Measurements from ENCODE around the gene CEP104.

CEP104 gene

DNA sequence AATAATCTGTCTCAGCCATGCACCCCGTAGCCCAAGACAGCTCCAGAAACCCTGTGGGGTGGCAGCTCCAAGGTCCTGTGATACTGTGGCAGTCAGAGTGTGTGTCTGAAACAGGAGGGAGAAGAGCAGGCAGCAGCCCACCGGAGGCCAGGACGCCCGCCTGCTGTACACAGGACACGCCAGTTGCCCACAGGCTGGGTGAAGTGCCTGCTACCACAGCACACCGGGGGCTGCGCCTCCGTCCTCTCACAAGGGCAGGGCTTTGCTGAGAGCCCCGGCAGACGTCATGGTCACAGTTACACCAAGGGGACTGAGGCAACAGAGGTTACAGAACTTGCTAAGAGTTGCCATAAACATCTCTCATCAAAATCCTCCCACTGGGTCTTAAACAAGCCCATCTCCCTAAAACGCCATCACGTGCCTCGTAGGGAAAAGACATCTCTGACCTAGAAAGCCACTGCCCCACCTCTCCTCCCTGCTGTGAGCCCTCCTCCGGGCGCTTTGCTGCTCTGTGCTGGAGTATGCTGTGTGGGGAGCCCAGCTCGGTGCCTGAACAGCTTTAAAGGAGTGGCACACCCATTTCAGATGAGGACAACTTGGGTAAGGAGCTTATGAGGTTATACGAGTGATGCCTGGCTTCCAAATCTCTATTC lies 37.7 kb upstream of the CEP104 start:
- in situ Hi-C loops (cut with MboI; ENCODE audit: low sequenced_read_pairs) = no loop called here

DNA sequence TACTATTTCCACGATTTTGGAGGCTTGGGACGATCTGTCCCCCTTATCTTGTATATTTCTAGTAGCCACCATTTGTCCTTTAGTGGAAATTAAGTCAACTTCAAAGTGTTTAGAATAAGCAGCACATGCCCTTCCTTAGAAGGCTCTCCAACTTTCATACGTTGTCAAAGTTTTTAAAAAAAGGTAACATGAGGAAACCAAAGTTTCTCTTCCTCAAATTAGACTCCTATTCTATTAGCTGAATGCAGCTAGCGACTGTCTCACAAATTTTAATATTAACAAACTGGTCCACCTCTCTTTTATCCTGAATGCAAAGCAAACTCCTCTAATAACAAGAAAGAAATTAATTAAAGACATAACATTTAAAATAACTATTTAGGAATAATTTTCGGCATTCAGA lies 36.2 kb upstream of the CEP104 start:
- in situ Hi-C loops (cut with MboI; ENCODE audit: low sequenced_read_pairs) = no loop called here

GRCh38 chr1:3892748-3893147 lies 35.7 kb upstream of the CEP104 start:
- in situ Hi-C loops (cut with MboI; ENCODE audit: low sequenced_read_pairs) = no loop called here

DNA sequence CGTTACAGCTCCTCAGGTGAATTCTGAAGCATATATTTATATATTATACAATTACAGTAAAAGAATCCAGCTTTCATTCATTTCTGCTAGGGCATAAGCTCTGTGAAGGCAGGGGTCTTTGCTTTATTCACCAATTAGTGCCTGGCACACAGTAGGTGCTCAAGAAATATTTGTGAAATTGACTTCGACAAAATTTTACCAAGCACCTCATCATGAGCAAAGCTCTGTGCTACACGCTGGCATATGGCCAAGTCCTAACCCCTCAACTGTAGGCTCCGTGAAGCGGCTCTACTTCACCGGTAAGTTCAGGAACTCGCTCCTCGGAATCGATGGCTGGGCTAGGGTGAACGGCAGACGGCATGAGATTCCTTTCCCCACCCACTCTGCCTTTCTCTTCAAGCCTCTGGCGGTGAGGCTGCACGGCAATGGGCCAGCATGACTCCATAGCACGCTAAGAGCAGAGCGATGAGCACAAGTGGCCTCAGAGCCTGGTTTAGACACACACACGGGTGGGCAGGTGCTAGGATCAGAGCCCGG lies 34.4 kb upstream of the CEP104 start:
- in situ Hi-C loops (cut with MboI; ENCODE audit: low sequenced_read_pairs) = no loop called here

- in situ Hi-C loops (cut with MboI; ENCODE audit: low sequenced_read_pairs) = no loop called here
Measured at GRCh38 chr1:3890389-3891328, 33.6 kb upstream of the CEP104 start.

- in situ Hi-C loops (cut with MboI; ENCODE audit: low sequenced_read_pairs) = no loop called here
Measured at GRCh38 chr1:3889936-3890335, 32.9 kb upstream of the CEP104 start.

GRCh38 chr1:3888301-3888700 lies 31.3 kb upstream of the CEP104 start:
- in situ Hi-C loops (cut with MboI; ENCODE audit: low sequenced_read_pairs) = no loop called here

- in situ Hi-C loops (cut with MboI; ENCODE audit: low sequenced_read_pairs) = no loop called here
Measured at GRCh38 chr1:3886691-3887090, 29.7 kb upstream of the CEP104 start.

DNA sequence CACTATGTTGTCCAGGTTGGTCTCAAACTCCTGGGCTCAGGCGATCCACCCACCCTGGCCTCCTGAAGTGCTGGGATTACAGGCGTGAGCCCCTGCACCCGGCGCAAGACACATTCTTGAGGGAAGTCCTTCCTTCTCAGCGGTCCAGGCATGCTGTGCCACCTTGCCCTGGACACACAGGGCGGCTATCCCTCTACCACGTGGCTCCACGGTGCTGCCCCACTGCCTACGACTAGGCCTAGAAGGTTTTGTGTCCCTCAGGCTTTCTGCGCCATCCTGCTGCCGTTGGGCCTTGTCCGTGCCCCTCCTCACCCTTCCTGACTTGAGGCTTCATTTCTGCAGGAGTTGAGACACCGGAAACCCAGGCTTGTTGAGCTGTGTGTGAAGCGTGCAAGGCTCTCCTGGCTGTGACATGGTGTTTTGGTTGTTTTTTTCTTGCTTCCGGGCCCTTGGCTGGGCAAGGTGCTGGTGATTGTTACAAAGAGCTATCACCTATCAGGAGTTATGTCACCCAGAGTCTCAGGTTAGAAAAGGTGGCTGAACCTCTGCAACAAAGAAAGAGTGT lies 29.2 kb upstream of the CEP104 start:
- in situ Hi-C loops (cut with MboI; ENCODE audit: low sequenced_read_pairs) = no loop called here

- in situ Hi-C loops (cut with MboI; ENCODE audit: low sequenced_read_pairs) = no loop called here
Measured at GRCh38 chr1:3885611-3886010, 28.6 kb upstream of the CEP104 start.

DNA sequence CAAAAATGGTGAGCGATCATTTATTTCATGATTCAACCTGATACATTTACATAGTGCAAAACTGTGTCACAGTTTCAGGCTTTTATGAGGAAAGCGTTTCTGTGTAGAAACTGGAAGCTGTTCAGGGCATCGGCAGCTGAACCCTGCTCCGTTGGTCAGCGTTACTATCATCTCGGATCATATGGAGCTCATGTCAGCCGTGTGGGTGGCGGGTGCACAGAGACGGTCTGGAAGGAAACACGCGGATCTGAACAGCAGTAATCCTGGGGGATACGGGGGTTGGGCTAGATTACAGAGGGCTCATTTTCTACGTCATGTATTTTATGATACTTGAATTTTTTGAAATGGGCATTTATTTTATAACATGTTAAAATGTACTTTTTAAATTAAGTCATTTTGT lies 28.0 kb upstream of the CEP104 start:
- in situ Hi-C loops (cut with MboI; ENCODE audit: low sequenced_read_pairs) = no loop called here

GRCh38 chr1:3883194-3883925 lies 26.3 kb upstream of the CEP104 start:
- in situ Hi-C loops (cut with MboI; ENCODE audit: low sequenced_read_pairs) = no loop called here

DNA sequence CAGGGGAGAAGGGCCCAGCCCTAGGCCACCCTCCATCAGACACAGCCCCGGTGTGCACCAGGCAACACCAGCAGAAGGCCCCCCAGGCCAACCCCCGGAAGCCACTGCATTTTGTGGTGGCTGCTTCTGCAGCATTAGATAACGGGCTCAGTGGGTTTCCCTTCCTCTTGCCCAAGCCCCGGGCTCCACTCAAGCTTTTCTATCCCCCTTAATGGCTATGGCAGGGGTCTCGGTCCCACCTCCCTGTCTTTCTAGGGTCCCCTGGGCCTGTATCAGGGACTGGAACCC lies 24.1 kb upstream of the CEP104 start:
- in situ Hi-C loops (cut with MboI; ENCODE audit: low sequenced_read_pairs) = no loop called here

GRCh38 chr1:3880429-3881192 lies 23.6 kb upstream of the CEP104 start:
- in situ Hi-C loops (cut with MboI; ENCODE audit: low sequenced_read_pairs) = no loop called here

GRCh38 chr1:3879787-3880428 lies 22.9 kb upstream of the CEP104 start:
- in situ Hi-C loops (cut with MboI; ENCODE audit: low sequenced_read_pairs) = no loop called here

DNA sequence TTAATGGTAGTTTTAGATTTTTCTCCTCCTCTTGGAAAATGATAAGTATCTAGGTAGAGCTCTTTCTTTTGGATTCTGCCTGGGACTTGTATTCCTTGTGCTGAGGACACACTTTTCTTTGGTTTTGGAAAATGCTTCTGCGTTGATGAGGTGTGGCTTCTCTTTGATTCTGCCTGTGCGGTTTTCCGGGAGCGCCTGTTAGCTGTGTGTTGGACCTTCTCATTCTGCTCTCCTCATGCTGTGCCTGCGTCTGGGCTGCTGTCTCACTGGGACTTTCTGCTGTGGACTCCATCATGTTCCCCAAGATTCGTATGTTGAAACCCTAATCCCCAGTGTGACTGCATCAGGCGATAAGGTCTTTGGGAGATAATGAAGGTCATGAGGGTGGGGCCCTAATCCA lies 22.1 kb upstream of the CEP104 start:
- in situ Hi-C loops (cut with MboI; ENCODE audit: low sequenced_read_pairs) = no loop called here

DNA sequence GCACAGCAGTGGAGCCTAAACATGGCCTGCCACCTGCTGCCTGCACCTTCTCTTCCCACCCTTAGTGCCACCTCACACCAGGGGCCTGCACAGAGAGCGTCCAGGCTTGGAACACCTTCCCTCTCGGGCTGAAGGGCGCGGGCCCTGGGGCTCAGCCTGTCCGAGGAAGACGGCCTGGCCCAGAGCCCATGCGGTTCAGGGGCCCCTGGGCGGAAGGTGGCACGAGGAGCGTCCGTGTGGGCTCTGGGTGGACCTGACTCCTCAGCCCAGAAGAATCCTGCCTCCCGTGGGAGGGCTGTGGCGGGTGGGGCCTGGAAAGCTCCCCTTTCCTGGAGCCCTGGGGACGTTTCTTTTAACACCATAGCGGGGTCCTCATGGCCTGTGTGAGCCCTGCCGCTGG lies 19.7 kb upstream of the CEP104 start:
- in situ Hi-C loops (cut with MboI; ENCODE audit: low sequenced_read_pairs) = no loop called here

GRCh38 chr1:3874736-3875135 lies 17.7 kb upstream of the CEP104 start:
- in situ Hi-C loops (cut with MboI; ENCODE audit: low sequenced_read_pairs) = no loop called here

DNA sequence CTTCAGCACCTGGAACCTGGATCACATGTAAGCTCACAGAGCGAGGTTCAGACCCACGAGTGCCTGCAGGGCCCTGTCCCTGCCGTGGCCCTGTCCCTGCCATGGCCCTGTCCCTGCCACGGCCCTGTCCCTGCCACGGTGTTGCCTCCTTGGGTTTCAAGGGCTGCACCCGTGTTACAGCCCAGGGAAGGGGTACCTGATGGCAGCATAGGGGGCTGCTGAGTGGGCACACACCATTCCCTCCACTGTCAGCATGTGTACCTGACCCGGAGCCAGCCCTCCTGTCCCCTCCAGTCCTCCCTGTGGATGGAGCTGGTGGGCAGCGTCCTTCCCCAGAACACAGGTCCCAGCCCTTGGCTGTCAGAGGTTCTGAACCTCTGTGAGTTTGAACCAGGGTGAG lies 15.5 kb upstream of the CEP104 start:
- in situ Hi-C loops (cut with MboI; ENCODE audit: low sequenced_read_pairs) = no loop called here

GRCh38 chr1:3871451-3871805 lies 14.4 kb upstream of the CEP104 start:
- in situ Hi-C loops (cut with MboI; ENCODE audit: low sequenced_read_pairs) = no loop called here

All from HL-60/S4 treated with retinoic acid at 250 ng/mL for 4 days and 3 days (cell line).